Astrocyte (in vitro differentiated cells and primary cell): ENCODE results near the gene NCAPD2.

Source experiments
- EZH2 ChIP-seq: IDR thresholded peaks from 2 replicates; pipeline ENCODE4 v1.6.1; 2012; ENCODE audit warnings: mild to moderate bottlenecking, low read length, inconsistent platforms; ENCODE audit not compliant: insufficient read depth
- TF ChIP-seq, protein P1 (sequence below): IDR thresholded peaks from 2 replicates; pipeline ENCODE4 v1.5.1; 2011; ENCODE audit warnings: low read depth, mild to moderate bottlenecking, inconsistent platforms, low read length, moderate library complexity; ENCODE audit not compliant: insufficient read depth

DNA sequence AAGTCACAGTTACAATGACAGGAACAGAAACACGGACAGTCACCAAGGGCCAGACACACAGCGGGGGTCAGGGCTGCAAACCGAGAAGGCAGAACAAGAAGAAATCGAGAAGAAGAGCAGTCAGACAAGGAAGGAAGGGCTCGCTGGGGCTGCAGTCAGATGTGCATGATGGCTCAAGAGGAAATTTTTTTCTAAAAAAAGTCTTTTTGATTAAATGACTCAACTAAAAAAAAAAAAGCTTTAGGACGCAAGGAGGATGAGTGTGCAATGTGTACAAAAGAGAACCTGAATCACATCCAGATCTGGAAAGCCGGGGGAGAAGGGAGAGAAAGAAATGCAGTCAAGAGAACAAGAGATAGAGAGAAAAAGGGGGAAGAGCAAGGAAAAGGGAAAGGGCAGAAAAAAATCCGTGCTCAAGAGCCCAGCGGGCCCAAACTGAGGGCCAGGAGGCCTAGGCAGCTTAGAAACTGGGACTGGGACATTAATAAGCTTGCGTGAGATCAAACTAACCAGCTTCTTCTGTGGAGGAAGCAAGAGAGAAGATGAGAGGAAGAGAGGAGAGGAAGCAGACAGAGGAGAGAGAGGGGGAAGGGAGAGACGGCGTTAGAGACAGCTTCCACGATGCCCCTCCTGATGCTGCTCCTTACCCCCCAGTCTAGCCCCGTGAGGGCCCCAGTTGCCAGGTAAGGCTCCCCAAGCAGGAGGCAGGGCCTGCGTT is 55.2 kb downstream of the NCAPD2 start:
- TF ChIP-seq, protein P1, sequence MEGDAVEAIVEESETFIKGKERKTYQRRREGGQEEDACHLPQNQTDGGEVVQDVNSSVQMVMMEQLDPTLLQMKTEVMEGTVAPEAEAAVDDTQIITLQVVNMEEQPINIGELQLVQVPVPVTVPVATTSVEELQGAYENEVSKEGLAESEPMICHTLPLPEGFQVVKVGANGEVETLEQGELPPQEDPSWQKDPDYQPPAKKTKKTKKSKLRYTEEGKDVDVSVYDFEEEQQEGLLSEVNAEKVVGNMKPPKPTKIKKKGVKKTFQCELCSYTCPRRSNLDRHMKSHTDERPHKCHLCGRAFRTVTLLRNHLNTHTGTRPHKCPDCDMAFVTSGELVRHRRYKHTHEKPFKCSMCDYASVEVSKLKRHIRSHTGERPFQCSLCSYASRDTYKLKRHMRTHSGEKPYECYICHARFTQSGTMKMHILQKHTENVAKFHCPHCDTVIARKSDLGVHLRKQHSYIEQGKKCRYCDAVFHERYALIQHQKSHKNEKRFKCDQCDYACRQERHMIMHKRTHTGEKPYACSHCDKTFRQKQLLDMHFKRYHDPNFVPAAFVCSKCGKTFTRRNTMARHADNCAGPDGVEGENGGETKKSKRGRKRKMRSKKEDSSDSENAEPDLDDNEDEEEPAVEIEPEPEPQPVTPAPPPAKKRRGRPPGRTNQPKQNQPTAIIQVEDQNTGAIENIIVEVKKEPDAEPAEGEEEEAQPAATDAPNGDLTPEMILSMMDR = no peak
- TF ChIP-seq EZH2 = no peak
